ENCODE data around the gene NNMT.
A peak's percentile ranks its signal among the peaks of the same experiment; 100 is the strongest.

NNMT gene

DNA sequence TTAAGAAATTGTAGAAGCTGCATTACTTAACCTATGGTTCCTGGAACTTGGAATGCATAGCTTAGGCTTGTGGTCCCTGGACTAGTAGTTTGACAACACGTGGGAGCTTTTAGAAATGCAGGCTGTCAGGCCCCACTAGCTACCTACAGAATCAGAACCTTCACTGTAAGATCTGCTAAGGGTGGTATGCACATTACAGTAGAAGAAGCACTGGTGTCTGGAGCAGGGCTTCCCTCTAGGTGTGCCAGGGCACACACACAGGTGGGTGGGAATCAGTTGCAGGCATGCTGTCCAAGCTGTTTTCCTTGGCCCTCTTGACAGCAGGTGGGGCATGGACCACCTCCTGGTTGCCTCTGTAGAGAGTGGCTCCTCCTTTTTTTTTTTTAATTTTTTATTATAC, 8.8 kb downstream of the NNMT start:
- H3K4me1 Mint-ChIP-seq, result no peaks in the 10 kb centered on the region
- ATAC-seq (no peak), DNase-seq (ENCODE audit: low spot score in 2 of 2) (no peak)
- no peak overlapping the region for H3K27ac Mint-ChIP-seq
- no peak overlapping the region for H3K4me3 Mint-ChIP-seq
- peaks cover 6% of the 10 kb centered on the region for H3K9me3 Mint-ChIP-seq
- H3K36me3 Mint-ChIP-seq, result no peaks in the 10 kb centered on the region

DNA sequence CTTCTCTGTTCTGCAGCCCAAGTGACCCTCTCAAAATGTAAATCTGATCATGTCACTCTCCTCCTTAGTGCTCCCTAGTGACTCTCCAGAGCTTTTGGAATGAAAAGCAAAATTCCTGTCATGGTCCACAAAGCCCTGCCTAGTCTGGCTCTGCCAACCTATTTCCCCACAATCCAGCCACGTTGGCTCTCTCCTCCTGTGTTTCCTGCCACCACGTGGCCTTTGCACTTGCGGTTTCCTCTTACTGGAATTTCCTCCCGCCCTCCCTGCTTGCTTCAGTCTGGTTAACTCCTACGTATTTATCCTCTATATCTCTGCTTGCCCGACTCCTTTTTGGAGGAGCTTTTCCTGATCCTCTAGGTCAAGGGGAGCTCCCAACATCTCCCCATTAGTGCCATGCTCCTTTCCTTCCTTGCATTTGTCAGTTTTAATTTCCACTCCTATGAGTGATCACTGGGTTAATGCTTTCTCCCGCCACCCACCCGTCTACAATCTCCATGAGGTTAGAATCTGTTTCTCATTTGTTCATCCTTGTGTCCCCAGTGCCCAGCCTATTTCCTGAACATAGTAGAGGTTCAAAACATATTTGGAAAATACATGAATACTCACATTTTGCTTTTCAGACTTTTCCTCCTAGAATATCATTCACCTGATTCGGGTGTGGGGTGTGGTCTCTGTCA, 11.5 kb downstream of the NNMT start:
- no peak for DNase-seq (ENCODE audit: low spot score in 2 of 2)
- no peak overlapping the region for H3K27ac Mint-ChIP-seq
- ATAC-seq, result no peak

DNA sequence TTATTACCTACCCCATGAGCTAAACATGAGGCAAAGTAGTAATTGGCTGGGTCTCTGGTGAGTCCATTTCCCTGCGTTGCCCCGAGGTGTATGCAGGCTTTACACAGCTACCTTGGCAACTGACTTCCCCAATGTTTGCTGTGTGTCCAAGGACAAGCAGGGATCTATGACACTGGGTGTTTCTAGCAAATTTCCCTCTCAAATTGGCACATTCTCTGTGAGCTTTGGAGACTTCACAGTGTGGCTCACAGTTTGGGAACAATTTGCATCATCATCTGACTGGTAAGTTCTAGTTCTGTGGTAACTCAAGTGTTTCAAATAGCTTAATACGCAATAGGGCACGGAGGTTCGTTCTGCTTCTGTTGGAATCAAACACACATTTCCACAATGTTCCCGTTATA, 12.5 kb downstream of the NNMT start:
- DNase-seq (ENCODE audit: low spot score in 2 of 2) (no peak), ATAC-seq (no peak)
- no peak overlapping the region for H3K27ac Mint-ChIP-seq
- no peak overlapping the region for H3K4me3 Mint-ChIP-seq
- H3K36me3 Mint-ChIP-seq, result no peaks in the 10 kb centered on the region
- no peaks in the 10 kb centered on the region for H3K4me1 Mint-ChIP-seq
- no peaks in the 10 kb centered on the region for H3K9me3 Mint-ChIP-seq

More for the DNA sequence above, 11.5 kb downstream of the NNMT start:
- H3K4me1 Mint-ChIP-seq, result no peaks in the 10 kb centered on the region
- no peaks in the 10 kb centered on the region for H3K36me3 Mint-ChIP-seq
- H3K4me3 Mint-ChIP-seq, result no peak overlapping the region
- H3K9me3 Mint-ChIP-seq, result no peaks in the 10 kb centered on the region

DNA sequence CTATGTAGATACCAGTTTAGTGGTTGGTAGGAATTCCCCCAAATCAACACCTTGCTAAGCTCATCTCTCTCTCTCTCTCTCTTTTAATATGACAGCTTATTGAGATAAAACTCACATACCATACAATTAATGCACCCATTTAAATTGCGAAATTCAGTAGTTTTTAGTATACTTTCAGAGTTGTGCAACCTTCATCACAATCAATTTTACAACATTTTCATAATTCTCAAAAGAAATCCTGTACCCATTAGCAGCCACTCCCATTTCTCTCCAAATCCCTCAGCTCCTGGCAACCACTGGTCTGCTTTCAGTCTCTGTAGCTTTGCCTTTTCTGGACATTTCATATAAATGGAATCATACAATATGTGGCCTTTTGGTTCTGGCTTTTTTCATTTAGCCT, 13.3 kb downstream of the NNMT start:
- Mint-ChIP-seq H3K4me1 (no peaks in the 10 kb centered on the region), H3K9me3 (no peaks in the 10 kb centered on the region), H3K27ac (no peak overlapping the region), H3K36me3 (no peaks in the 10 kb centered on the region), H3K4me3 (no peak overlapping the region)
- DNase-seq (ENCODE audit: low spot score in 2 of 2), result no peak
- ATAC-seq, result no peak

DNA sequence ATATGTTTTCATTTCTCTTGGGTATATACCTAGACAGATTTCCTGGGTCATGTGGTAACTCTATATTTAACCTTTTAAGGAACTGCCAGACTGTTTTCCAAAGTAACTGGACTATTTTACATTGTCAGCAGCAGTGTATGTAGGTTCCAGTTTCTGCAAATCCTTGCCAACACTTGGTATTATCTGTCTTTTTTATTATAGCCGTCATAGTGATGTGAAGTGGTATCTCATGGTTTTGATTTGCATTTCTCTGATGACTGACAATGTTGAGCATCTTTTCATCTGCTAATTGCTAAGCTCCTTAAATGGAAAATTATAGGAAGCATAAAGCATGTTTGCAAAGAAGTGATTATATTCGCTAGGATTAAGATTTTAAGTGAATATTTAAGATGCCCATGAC, 13.9 kb downstream of the NNMT start:
- Mint-ChIP-seq H3K36me3 (no peaks in the 10 kb centered on the region), H3K4me1 (no peaks in the 10 kb centered on the region), H3K9me3 (no peaks in the 10 kb centered on the region), H3K4me3 (no peak overlapping the region), H3K27ac (no peak overlapping the region)
- ATAC-seq, result no peak
- DNase-seq (ENCODE audit: low spot score in 2 of 2), result no peak

DNA sequence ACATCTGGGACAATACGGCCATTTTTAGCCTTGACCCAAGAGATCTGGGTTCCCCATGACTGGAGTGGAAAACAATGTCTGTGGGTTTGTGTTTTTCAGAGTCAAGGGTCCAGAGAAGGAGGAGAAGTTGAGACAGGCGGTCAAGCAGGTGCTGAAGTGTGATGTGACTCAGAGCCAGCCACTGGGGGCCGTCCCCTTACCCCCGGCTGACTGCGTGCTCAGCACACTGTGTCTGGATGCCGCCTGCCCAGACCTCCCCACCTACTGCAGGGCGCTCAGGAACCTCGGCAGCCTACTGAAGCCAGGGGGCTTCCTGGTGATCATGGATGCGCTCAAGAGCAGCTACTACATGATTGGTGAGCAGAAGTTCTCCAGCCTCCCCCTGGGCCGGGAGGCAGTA, 15.7 kb downstream of the NNMT start:
- peaks cover 8% of the 10 kb centered on the region for H3K4me1 Mint-ChIP-seq

DNA sequence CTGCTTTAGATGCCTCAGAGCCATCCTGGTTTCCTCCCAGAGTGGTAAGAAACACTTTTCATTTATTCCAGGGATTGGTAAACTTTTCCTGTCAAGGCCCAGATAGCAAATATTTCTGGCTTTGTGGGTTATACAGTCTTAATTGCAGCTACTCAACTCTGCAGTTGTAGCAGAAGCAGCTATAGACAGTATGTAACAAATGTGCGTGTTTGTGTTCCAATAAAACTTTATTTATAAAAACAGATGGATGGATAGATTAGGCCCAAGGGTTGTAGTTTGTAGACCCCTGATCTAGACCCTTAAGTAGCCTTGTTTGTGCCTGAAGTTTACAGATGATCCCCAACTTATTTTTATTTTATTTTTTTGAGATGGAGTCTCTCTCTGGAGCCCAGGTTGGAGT, 17.9 kb downstream of the NNMT start:
- no peak for DNase-seq (ENCODE audit: low spot score in 2 of 2)
- Mint-ChIP-seq H3K4me3 (no peak overlapping the region), H3K27ac (no peak overlapping the region), H3K4me1 (peaks cover 8% of the 10 kb centered on the region), H3K9me3 (no peaks in the 10 kb centered on the region), H3K36me3 (no peaks in the 10 kb centered on the region)
- no peak for ATAC-seq

More for the DNA sequence above, 15.7 kb downstream of the NNMT start:
- Mint-ChIP-seq H3K4me3 (no peak overlapping the region), H3K9me3 (no peaks in the 10 kb centered on the region), H3K36me3 (no peaks in the 10 kb centered on the region), H3K27ac (no peak overlapping the region)
- ATAC-seq (no peak), DNase-seq (ENCODE audit: low spot score in 2 of 2) (no peak)

DNA sequence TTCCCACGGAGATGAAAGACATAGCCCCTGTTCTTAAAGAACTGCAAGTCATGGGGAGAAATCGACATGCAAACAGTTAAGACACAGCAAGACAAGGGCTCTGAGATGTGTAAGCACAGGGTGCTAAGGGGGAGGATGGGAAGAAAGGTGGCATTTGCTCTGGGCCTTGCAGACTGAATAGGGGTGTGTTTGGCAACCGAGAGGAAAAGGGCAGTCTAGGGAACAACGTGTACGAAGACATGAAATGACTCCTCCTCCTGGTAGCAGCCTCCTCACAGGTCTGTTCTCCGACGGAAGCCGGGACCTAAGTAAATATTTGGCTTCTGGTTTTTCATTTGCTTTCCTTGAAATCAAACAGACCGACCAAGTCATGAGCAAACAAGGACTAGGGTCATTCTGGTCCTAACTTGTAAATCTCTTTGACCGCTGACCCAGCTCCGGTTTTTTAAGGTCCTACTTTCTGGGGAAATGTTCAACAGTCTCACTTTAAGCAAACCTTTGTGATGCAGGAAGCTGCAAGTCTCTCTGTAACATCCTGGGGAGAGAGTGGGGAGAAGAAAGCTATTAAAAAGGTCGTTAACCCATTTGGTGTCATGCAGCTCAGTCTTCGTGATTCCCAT, 19.7 kb downstream of the NNMT start:
- Mint-ChIP-seq H3K4me1 (peaks cover 8% of the 10 kb centered on the region), H3K4me3 (peak overlapping the region; percentile 45), H3K9me3 (no peaks in the 10 kb centered on the region), H3K36me3 (no peaks in the 10 kb centered on the region), H3K27ac (no peak overlapping the region)
- peak; percentile 47 for ATAC-seq
- no peak for DNase-seq (ENCODE audit: low spot score in 2 of 2)

DNA sequence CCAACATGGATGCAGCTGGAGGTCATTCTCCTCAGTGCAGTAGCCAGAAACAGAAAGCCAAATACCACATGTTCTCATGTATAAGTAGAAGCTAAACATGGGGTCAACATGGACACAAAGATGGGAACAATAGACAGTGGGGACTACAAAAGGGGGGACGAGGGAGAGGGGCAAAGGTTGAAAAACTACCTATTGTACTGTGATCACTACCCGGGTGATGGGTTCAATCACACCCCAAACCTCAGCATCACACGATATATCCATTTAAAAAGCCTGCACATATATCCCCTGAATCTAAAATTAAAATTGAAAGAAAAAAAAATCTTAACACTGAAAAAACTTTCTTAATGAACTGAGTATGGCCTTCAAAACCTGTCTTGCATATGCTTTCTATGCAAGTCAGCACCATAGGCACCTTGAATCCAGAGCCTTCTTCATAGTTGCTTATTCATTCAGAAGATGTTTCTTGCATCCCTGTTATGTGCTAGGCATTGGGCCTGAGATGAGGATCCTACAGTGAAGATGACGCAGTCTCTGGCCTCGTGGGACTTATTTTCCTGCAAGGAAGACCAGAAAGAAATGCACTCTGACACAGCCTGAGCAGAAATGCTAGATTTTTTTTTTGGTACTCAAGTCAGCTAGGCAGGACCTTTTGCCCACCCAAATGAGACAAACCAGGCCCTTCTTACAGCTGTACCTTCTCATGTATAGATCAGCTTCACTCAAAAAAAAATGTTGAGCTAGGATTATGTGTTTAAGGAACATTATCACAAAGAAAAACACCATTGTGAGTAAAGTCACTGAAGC, 21.0 kb downstream of the NNMT start:
- no peaks in the 10 kb centered on the region for H3K36me3 Mint-ChIP-seq
- H3K27ac Mint-ChIP-seq, result no peak overlapping the region
- no peak for ATAC-seq
- peaks cover 8% of the 10 kb centered on the region for H3K4me1 Mint-ChIP-seq
- DNase-seq (ENCODE audit: low spot score in 2 of 2), result no peak
- no peaks in the 10 kb centered on the region for H3K9me3 Mint-ChIP-seq
- no peak overlapping the region for H3K4me3 Mint-ChIP-seq

DNA sequence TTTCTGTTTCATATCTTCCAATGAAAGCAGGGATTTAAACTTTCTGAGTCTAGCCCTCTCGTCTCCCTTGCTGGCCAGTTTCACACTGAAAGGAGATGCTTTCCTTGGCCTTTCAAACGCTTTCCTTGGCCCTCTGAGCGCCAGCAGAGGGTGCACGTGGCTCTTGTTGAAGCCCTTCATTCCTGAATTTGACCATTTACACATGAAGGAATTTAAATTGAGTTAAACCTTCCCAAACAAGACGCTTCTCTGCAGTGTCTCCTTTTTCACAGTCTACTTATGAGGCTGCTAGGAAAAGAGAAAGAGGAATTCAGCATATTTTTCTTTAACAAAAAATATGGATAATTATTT, 21.6 kb downstream of the NNMT start:
- ATAC-seq (no peak), DNase-seq (ENCODE audit: low spot score in 2 of 2) (no peak)
- H3K4me1 Mint-ChIP-seq, result peaks cover 8% of the 10 kb centered on the region
- no peaks in the 10 kb centered on the region for H3K9me3 Mint-ChIP-seq
- no peaks in the 10 kb centered on the region for H3K36me3 Mint-ChIP-seq
- no peak overlapping the region for H3K4me3 Mint-ChIP-seq
- H3K27ac Mint-ChIP-seq, result no peak overlapping the region

DNA sequence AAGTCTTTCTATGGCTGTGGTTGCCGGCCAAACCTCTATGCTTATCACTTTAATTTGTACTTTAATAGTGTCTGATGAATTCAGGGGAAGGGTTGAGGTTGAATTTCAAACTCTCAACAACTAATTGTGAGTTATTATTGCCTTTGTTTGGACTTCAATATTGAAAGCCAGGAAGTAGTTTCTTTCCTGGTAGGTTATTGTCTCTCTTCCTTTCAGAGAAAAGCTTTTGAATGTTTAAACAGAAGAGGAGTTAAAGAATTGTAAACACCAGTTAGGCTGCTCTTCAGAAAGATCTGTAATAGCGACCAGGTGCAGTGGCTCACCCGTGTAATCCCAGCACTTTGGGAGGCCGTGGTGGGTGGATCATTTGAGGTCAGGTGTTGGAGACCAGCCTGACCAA, 22.2 kb downstream of the NNMT start:
- no peak for DNase-seq (ENCODE audit: low spot score in 2 of 2)
- Mint-ChIP-seq H3K4me1 (peaks cover 8% of the 10 kb centered on the region), H3K9me3 (no peaks in the 10 kb centered on the region), H3K4me3 (no peak overlapping the region), H3K36me3 (no peaks in the 10 kb centered on the region), H3K27ac (no peak overlapping the region)
- ATAC-seq, result no peak

DNA sequence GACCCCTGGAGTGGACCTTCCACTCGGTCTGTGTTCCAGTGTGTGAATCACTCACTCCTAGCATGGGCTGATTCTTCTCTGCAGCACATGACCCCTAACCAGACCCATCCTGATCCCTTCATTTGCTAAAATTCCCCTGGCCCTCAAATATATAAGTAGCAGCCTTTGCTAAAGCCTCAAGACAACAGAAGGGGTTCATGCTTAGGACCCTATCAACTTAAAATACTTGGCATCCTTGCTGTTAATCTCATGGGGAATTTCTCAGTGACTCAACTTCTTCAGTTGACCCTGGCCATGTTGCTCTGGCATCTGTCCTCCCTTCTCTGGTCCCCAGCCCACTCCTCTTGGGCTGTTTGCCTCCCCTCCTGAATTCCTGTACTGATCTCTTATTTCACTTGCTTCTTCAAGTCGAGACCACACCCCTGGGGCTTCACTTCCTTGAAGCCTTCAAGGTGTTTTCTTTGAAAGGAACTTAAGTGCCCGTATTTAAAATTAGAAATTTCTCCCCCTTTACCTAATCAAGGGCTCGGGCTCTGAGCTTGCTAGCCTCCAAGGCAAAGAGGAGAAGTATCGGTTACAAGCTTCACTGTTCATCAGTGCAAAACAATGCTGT, 23.6 kb downstream of the NNMT start:
- no peak for ATAC-seq
- Mint-ChIP-seq H3K27ac (no peak overlapping the region), H3K4me1 (peaks cover 8% of the 10 kb centered on the region), H3K36me3 (no peaks in the 10 kb centered on the region), H3K4me3 (no peak overlapping the region), H3K9me3 (peaks cover 2% of the 10 kb centered on the region)
- DNase-seq (ENCODE audit: low spot score in 2 of 2), result no peak

DNA sequence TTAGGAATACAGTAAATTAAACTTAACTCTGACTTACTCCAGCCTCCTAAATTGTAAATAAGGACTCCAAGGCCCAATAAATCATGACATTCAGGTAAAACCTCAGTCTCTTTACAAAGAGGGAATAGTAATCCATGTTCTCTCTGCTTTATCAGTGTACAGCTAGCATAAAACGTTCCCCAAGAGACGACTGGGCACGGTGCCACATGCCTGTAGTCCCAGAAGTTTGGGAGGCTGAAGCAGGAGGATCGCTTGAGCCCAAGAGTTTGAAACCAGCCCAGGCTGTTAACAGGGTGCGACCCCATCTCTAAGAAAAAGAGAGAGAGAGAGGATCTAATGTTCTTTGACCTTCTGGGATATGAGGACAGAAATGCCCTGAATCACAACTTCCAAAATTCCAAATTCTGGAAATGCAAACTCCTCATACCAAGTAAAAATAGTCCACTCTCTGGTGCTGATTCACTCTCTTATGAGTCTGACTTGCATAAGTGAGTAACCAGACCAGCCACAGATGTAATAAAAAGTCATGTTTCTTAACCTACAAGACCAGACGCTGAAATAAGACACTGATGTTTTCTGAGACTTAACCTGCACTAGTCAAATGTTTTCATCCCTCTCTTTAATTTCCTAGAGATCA, 25.5 kb downstream of the NNMT start:
- no peaks in the 10 kb centered on the region for H3K4me1 Mint-ChIP-seq
- ATAC-seq (no peak), DNase-seq (ENCODE audit: low spot score in 2 of 2) (no peak)
- no peaks in the 10 kb centered on the region for H3K36me3 Mint-ChIP-seq
- H3K27ac Mint-ChIP-seq, result no peak overlapping the region
- H3K9me3 Mint-ChIP-seq, result peaks cover 2% of the 10 kb centered on the region
- no peak overlapping the region for H3K4me3 Mint-ChIP-seq

DNA sequence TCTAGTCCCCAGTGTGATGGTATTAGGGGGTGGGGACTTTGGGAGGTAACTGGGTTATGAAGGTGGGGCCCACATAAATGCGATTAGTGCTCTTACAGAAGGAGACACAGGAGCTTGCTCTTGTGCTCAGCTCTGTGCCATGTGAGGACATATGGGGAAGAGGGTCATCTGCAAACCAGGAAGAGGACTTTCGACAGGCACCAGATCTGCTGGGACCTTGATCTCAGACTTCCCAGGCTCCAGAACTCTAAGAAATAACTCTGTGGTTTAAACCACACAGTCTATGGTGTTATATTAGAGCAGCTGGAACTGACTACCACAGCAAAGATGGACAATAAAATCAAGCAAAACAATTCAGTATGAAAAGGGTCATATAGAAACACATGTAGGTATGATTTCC, 26.7 kb downstream of the NNMT start:
- no peaks in the 10 kb centered on the region for H3K36me3 Mint-ChIP-seq
- H3K9me3 Mint-ChIP-seq, result peaks cover 2% of the 10 kb centered on the region
- H3K27ac Mint-ChIP-seq, result no peak overlapping the region
- ATAC-seq (no peak), DNase-seq (ENCODE audit: low spot score in 2 of 2) (no peak)
- no peaks in the 10 kb centered on the region for H3K4me1 Mint-ChIP-seq
- no peak overlapping the region for H3K4me3 Mint-ChIP-seq

DNA sequence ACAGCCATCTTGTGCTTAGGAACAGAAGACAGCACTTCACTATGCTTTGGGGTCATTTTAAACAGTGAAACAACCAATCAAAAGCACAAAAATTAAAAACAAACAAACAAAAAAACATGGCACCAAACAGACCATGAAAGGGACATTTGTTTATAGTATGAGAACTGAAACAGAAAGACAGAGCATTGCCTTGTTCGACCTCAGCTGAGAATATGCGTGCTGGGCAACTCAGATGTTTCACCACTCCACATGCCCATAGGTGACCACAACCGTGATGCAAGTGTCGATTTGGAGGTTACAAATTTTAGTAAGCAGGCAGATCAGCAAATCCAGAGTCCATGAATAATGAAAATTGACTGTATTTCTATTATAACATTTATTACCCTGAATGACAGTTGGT, 30.0 kb downstream of the NNMT start:
- Mint-ChIP-seq H3K36me3 (no peaks in the 10 kb centered on the region), H3K4me3 (no peak overlapping the region), H3K4me1 (no peaks in the 10 kb centered on the region), H3K27ac (no peak overlapping the region), H3K9me3 (peaks cover 14% of the 10 kb centered on the region)
- ATAC-seq, result no peak
- DNase-seq (ENCODE audit: low spot score in 2 of 2), result no peak
